ENCODE data around the gene UBL3. TPM values are rescaled to one million over a fixed set of nuclear protein-coding genes. Genes with fewer than 3 reads are reported as not detected.

UBL3 gene
- total RNA-seq, 4 donors from 2014 or later = 27.8 to 32.4 (median 29.4) TPM

DNA sequence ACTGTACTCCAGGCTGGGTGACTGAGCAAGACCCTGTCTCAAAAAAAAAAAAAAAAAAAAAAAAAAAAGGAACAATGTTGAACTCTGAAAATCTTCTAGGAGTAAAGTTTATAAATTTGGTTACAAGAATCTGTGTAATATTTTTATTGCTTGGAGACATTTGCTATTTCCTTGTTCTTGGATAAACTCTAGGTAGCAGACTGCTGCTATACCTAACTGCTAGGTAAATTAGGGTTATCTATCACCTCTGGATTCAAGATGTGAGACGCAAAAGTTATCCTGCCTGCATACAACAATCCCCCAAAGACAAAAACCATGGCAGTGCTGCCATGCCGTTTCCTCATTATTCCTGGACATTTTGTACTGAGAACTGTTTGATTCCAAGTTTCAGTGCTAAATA is 33.7 kb downstream of the UBL3 start:
- in situ Hi-C loops (cut with MboI; ENCODE audit: low sequenced_read_pairs in 4 of 4) = no loop called here
- ATAC-seq = no peak
- intact Hi-C loops (cut with DNase I; ENCODE audit: low total_unique reads) = loop anchor here (5.0 kb wide), 1 partner anchor 36 kb away; the partner anchor contains the start of gene UBL3
- Histone ChIP-seq H3K36me3 (no peaks in the 10 kb centered on the region), H3K27ac (no peak overlapping the region), H3K27me3 (no peaks in the 10 kb centered on the region), H3K9me3 (no peaks in the 10 kb centered on the region), H3K4me3 (no peak overlapping the region), H3K4me1 (peaks cover 34 to 62% of the 10 kb centered on the region in 2 donors)
- DNase-seq = no peak
- TF ChIP-seq POLR2A (IDR thresholded peaks at IDR 0.05) = no peak
- TF ChIP-seq CTCF (IDR thresholded peaks at IDR 0.05 in 4 of 5, conservative IDR thresholded peaks at IDR 0.05 in 1 of 5) = no peak

- Histone ChIP-seq H3K27me3 (no peaks in the 10 kb centered on the region), H3K4me1 (peaks cover 44 to 65% of the 10 kb centered on the region in 2 donors), H3K9me3 (no peaks in the 10 kb centered on the region), H3K4me3 (no peak overlapping the region), H3K27ac (no peak overlapping the region), H3K36me3 (no peaks in the 10 kb centered on the region)
- DNase-seq (no peak), ATAC-seq (no peak)
- in situ Hi-C loops (cut with MboI; ENCODE audit: low sequenced_read_pairs in 4 of 4) = no loop called here
- TF ChIP-seq POLR2A (IDR thresholded peaks at IDR 0.05) (no peak), CTCF (IDR thresholded peaks at IDR 0.05 in 4 of 5, conservative IDR thresholded peaks at IDR 0.05 in 1 of 5) (no peak)
- intact Hi-C loops (cut with DNase I; ENCODE audit: low total_unique reads) = loop anchor here (5.0 kb wide), 1 partner anchor 37 kb away; the partner anchor contains the start of gene UBL3
Observed at GRCh38 chr13:29815336-29815735, 35.1 kb downstream of the UBL3 start.

DNA sequence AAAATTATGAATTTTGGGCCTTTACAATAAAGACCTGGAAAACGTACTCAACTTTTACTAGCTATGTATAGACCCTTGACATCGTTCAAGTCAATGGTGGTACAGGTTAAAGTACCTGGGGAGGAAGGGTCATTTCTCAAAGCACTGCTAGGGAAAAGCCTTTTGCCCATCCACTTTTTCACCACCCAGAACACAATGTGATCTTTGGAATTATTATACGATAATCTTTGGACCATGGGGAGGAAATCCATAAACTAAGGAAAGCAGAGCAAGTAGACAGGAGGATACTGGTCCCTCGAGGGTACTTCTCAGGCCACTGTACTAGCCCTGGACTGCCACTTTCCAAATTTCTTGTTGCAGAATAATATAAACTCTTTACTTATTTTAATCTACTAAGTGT is 39.5 kb downstream of the UBL3 start:
- ATAC-seq (no peak), DNase-seq (no peak)
- Histone ChIP-seq H3K27me3 (no peaks in the 10 kb centered on the region), H3K4me3 (no peak overlapping the region), H3K27ac (no peak overlapping the region), H3K36me3 (no peaks in the 10 kb centered on the region), H3K4me1 (peaks cover 24 to 50% of the 10 kb centered on the region in 2 donors), H3K9me3 (no peaks in the 10 kb centered on the region)
- TF ChIP-seq POLR2A (IDR thresholded peaks at IDR 0.05) (no peak), CTCF (IDR thresholded peaks at IDR 0.05 in 4 of 5, conservative IDR thresholded peaks at IDR 0.05 in 1 of 5) (no peak)
- in situ Hi-C loops (cut with MboI; ENCODE audit: low sequenced_read_pairs in 4 of 4) (no loop called here), intact Hi-C loops (cut with DNase I; ENCODE audit: low total_unique reads) (no loop called here)

DNA sequence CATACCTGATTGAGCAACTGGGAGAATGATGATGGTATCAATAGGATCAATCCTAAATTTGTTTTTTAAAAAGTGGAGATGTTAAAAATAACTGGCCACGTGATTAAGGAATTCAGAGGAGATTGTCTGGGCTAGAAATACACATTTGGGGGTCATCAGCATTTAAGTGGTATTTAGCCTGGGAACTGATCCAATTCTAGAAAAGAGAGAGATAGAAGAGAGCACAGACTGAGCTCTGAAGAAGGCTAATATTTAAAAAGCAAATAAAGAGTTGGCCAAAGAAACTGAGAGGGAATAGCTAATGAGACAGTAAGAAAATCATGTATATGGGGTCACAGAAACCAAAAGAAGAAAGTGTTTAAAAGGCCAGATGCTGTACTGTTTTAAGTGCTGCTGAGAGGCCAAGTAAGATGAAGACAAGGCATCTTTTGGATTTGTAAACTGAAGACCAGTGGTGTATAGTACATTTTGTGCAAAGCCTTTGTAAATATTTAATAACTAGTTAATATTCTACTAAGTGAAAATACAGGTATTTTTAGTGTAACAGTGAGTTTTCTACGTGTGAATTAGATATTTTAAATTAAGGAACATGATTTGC is 40.2 kb downstream of the UBL3 start:
- Histone ChIP-seq H3K9me3 (no peaks in the 10 kb centered on the region), H3K4me1 (peaks cover 24 to 45% of the 10 kb centered on the region in 2 donors), H3K27me3 (no peaks in the 10 kb centered on the region), H3K27ac (no peak overlapping the region), H3K4me3 (no peak overlapping the region), H3K36me3 (no peaks in the 10 kb centered on the region)
- intact Hi-C loops (cut with DNase I; ENCODE audit: low total_unique reads) (no loop called here), in situ Hi-C loops (cut with MboI; ENCODE audit: low sequenced_read_pairs in 4 of 4) (no loop called here)
- DNase-seq (no peak), ATAC-seq (no peak)
- TF ChIP-seq POLR2A (IDR thresholded peaks at IDR 0.05) (no peak), CTCF (IDR thresholded peaks at IDR 0.05 in 4 of 5, conservative IDR thresholded peaks at IDR 0.05 in 1 of 5) (no peak)

DNA sequence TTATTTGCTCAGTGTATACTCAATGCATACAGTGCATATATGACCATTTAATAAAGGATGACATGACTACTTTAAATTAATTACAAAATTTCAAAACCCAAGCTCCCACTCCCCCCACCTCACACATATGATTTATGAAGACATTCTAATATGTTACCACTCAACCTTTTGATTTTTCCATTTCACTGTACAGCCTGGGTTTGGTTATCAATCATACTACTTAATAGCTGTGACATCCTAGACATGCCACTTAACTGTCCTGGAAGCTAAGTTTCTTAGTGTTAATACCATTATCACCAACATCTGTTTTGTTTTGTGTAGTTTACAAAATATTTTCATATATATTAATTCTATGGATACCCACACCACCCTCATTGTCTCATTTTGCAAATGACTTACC is 42.2 kb downstream of the UBL3 start:
- H3K4me3 ChIP-seq = no peak overlapping the region
- no peaks in the 10 kb centered on the region for H3K9me3 ChIP-seq
- TF ChIP-seq POLR2A (IDR thresholded peaks at IDR 0.05) = no peak
- TF ChIP-seq CTCF (IDR thresholded peaks at IDR 0.05 in 4 of 5, conservative IDR thresholded peaks at IDR 0.05 in 1 of 5) = no peak
- intact Hi-C loops (cut with DNase I; ENCODE audit: low total_unique reads) = no loop called here
- DNase-seq (no peak), ATAC-seq (no peak)
- no peaks in the 10 kb centered on the region for H3K27me3 ChIP-seq
- H3K27ac ChIP-seq = no peak overlapping the region
- H3K4me1 ChIP-seq = peaks cover 24 to 49% of the 10 kb centered on the region in 2 donors
- H3K36me3 ChIP-seq = no peaks in the 10 kb centered on the region
- in situ Hi-C loops (cut with MboI; ENCODE audit: low sequenced_read_pairs in 4 of 4) = no loop called here
